Middle frontal gyrus (tissue), 1 donor: ENCODE results near the gene CARNS1.

Source experiments
- DNase-seq: peaks from one replicate; pipeline ENCODE4 v3.0.0-alpha.2; 2015; ENCODE audit warnings: low spot score; ENCODE audit errors: extremely low spot score

CARNS1 gene

GRCh38 chr11:67376063-67376820 lies 39.2 kb upstream of the CARNS1 start:
- DNase-seq = no peak

GRCh38 chr11:67376873-67377808 lies 38.3 kb upstream of the CARNS1 start:
- DNase-seq = no peak

- no peak for DNase-seq
Measured at GRCh38 chr11:67378544-67378943, 36.9 kb upstream of the CARNS1 start.

GRCh38 chr11:67379061-67380058 lies 36.1 kb upstream of the CARNS1 start:
- no peak for DNase-seq

GRCh38 chr11:67381244-67381972 lies 34.1 kb upstream of the CARNS1 start:
- no peak for DNase-seq

GRCh38 chr11:67382276-67383136 lies 33.0 kb upstream of the CARNS1 start:
- DNase-seq = peak; percentile 47

- no peak for DNase-seq
Measured at GRCh38 chr11:67384851-67385366, 30.6 kb upstream of the CARNS1 start.

- DNase-seq = no peak
Measured at GRCh38 chr11:67387069-67387468, 28.4 kb upstream of the CARNS1 start.

GRCh38 chr11:67387518-67387917 lies 28.0 kb upstream of the CARNS1 start:
- DNase-seq = no peak

- DNase-seq = no peak
Measured at GRCh38 chr11:67389477-67389876, 26.0 kb upstream of the CARNS1 start.

GRCh38 chr11:67390947-67391303 lies 24.6 kb upstream of the CARNS1 start:
- no peak for DNase-seq

- peak; percentile 95 for DNase-seq
Measured at GRCh38 chr11:67391304-67392182, 23.9 kb upstream of the CARNS1 start, which contains the start of gene RAD9A. Gene RAD9A, plus strand, starts transcription at chr11:67391986. Its CDS starts 59 bp downstream, at chr11:67392045.

GRCh38 chr11:67392183-67392715 lies 23.2 kb upstream of the CARNS1 start:
- DNase-seq = no peak

- DNase-seq = no peak
Measured at GRCh38 chr11:67393437-67393836, 22.0 kb upstream of the CARNS1 start.

- DNase-seq = no peak
Measured at GRCh38 chr11:67393990-67394389, 21.5 kb upstream of the CARNS1 start.

GRCh38 chr11:67395555-67396258 lies 19.8 kb upstream of the CARNS1 start:
- DNase-seq = no peak

GRCh38 chr11:67396259-67396581 lies 19.3 kb upstream of the CARNS1 start:
- no peak for DNase-seq
